IPS DF 19.7 (cell line): ENCODE measurements around the gene GNPTG.

Source experiments
- DNase-seq: peaks from one replicate; pipeline ENCODE4 v3.0.0-alpha.2; 2013; ENCODE audit warnings: low read depth, low spot score

The GNPTG gene

DNA sequence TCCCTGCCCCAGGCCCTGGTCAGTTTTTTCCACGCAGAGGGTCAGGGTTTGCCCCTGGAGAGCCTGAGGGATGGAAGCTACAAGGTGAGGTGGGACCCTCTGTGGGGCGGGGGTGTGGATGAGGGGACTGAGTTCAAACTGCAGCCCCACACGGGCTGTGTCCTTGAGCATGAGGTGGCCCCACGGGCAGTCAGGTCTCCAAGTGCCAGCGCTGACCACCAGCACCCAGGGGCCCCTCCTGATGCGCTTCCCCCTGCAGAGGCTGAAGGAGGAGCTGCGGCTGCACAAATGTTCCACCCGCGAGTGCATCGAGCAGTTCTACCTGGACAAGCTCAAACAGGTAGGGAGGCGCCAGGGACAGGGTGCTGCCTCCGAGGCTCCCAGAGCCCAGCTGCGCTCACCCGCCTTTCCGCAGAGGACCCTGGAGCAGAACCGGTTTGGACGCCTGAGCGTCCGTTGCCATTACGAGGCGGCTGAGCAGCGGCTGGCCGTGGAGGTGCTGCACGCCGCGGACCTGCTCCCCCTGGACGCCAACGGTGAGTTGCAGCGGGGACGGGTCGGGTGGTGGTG, 4.4 kb upstream of the GNPTG start:
- no peak for DNase-seq

DNA sequence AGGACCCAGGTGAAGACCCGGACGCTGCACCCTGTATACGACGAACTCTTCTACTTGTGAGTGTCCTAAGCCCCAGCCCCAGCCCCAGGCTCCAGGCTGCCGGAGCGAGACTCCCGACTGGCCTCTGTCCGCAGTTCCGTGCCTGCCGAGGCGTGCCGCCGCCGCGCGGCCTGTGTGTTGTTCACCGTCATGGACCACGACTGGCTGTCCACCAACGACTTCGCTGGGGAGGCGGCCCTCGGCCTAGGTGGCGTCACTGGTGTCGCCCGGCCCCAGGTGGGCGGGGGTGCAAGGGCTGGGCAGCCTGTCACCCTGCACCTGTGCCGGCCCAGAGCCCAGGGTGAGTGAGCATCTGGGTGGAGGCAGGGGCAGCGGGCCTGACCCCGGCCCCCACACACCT, 3.8 kb upstream of the GNPTG start:
- DNase-seq, result no peak

DNA sequence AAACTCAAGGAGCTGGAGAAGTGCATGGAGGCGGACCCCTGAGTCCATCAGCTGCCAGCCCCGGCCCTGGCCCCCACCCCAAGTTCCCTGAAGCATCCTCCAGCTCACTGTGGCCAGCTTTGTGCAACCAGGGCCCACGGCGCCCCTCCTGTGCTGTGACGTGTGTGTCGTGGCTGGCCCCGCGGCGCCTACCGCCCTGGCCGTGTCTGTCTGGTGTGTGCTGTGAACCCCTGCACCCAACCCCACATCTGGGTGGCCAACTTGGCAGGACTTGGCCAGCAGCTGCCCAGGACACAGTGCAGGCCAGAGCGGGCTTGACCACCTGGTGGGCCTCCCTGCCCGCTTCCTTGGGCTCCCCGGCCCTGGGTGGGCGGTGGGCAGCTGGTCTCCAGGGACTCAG, 3.3 kb upstream of the GNPTG start:
- DNase-seq, result no peak

DNA sequence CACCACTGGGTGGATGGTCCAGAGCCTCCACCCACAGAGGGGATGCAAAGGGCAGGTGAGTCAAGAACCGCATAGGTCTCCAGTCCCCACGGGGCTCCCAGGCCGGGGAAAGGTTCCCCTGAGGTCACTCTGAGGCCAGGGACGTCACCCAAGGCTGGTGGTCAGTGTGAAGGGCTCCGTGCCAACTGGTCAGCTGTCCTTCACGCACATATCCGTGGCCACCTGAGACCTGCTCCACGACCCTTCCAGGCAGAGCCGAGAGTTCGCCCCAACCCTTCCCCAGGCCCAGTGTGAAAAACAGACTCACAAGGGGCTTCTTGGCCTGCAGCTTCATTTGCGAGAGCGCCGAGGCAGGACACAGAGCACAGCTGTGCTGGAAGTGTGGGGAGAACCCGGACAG, 2.8 kb upstream of the GNPTG start:
- DNase-seq, result no peak

DNA sequence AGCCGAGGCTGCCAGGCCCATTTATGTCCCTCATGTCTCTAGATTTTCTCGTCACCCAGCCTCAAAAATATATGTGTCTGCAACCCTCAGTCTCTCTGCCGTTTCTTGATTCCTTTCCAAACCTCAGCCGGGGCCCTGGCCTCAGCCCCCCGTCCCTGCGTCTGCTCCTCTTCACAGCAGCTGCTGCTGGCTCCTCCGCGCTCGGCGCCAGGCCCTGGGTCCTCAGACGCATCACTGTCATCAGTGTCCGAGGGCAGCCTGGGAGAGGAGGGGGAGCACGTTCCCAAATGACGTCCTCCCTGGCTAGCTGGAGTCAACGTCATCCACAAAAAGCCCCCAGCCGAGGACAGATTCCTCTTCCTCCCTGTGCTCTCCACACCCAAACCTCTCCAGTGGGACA, 2.4 kb upstream of the GNPTG start:
- DNase-seq, result no peak

DNA sequence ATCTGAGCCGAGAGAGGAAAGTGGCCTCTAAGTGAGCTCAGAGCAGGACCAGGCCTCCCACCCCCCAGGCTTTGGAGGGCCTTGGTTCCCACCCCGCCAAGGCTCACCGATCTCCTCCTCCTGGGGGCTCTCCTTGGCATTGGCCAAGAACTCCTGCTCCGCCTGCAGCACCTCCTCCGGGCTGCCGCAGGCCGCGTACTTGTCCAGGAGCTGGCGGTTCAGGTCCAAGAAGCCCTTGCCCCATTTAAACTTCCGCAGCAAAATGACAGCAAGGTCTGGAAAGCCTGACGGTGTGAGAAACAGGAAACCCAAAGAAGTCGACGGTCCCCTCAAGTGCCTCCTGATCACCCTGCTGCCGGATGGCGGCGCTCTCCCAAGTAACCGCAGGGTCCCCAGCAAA, 1.8 kb upstream of the GNPTG start:
- no peak for DNase-seq

DNA sequence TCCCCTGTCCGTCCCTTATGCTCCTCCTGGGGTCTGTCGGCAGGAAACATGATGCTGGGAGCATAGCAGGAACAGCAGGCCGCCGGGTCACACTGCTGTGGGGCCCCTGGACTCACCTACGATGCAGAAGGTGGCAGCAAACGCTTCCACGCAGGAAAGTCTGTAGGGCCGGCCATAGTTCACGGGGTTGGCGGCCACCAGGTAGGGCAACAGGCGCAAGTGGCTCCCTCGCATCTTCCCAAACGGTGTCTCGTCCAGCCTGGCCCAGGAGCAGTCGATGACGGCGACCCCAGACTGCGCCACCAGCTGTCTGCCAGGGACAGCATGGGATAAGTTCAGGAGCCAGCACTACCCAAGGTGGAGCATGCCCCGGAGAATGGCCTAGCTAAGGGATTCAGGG, 1.0 kb upstream of the GNPTG start:
- no peak for DNase-seq

DNA sequence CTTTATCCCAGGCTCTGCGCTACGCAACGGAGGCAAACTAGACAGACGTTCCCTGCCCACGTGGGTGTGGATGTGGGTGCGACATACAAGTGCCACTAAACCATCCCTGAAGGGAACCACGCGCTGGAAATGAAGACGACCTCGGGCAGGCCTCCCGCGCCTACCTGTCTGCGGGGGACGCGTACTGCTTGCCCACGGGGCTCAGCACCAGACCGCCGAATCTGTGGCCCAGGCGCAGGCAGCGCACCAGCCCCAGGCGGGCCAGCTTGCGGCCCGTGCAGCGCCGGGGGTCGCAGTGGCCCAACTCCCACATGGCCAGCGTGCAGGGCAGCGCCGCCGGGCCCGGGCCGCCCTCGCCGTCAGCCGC, 533 bp upstream of the GNPTG start:
- DNase-seq, result no peak

DNA sequence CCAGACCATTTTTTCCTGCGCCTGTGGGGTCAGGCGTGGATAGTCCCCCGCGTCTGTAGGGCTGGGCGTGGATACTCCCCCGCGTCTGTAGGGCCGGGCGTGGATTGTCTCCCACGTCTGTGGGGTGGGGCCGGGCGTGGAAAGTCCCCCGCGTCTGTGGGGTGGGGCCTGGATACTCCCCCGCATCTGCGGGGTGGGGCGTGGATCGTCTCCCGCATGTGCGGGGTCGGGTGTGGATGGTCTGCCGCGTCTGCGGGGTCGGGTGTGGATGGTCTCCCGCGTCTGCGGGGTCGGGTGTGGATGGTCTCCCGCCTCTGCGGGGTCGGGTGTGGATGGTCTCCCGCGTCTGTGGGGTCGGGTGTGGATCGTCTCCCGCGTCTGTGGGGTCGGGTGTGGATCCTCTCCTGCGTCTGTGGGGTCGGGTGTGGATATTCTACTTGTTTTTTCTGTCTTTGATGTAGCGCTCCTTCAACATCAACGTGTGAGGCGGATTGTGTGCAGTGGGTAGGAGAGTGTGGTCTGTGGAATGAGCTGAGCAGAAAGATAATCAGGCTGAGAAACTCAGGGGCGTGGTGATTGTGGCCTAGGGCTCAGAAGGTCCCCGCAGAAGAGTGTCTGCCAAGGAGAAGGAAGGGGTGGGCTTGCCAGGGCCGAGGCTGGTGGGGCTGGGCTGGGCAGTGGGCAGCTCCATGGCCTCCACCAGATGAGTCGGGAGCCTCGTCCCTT, 3.2 kb downstream of the GNPTG start:
- DNase-seq, result no peak

DNA sequence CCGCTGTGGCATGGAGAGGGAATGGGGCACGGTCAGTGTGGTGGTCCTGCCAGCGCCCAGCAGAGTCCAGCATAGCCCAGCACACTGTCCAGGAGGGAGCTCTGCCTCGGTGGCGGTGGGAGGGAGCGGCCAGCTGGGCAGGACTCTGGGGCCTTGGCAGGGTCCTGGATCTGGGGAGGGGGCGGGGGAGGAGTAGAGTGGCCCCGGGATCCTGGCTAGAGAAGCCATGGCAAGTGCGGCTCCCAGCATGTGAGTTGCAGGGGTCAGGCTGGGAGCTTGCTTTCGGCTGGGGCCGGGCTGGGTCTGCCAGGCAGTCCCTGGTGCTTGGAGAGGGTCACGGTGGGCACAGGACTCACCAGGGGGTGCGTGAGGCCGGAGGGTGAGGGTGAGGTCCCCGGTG, 3.9 kb downstream of the GNPTG start:
- no peak for DNase-seq

DNA sequence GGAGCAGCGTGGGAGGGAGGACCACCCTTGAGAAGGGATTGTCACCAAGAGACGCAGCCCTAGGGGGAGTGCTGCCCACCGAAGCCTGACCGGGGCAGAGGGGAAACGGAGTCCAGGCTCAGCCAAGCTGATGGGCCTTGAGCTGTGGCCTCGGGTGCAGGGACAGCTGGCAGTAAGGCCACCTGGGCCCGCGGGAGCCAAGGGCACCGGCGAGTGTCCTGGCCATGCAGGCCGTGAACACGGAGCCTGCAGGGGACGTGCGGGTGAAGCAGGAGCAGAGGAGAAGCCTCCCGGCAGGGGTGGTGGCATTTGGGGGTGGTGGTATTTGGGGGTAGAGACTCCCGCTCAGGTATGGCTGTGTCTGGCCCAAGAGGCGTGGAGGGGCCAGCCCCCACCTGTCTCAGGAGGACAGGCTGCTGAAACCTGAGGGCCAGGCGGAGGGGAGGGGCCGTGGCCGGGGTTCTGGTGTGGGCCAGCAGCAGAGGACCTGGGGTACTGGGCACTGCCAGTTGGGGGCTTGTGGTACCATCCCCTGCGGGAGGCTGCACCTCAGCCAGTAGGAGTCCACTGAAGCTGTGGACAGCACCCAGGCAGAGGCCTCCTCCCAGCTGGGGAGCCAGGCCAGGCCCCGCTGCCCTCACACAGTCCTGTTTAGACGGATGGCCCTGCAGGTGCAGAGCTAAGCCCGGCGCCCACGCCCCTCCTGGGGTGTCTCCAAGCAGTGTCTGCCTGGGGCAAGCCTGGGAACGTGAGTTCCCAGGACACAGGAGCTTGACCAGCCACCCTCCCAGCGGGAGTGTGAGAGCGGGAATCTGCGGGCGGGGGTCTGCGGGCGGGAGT, 4.5 kb downstream of the GNPTG start:
- no peak for DNase-seq

DNA sequence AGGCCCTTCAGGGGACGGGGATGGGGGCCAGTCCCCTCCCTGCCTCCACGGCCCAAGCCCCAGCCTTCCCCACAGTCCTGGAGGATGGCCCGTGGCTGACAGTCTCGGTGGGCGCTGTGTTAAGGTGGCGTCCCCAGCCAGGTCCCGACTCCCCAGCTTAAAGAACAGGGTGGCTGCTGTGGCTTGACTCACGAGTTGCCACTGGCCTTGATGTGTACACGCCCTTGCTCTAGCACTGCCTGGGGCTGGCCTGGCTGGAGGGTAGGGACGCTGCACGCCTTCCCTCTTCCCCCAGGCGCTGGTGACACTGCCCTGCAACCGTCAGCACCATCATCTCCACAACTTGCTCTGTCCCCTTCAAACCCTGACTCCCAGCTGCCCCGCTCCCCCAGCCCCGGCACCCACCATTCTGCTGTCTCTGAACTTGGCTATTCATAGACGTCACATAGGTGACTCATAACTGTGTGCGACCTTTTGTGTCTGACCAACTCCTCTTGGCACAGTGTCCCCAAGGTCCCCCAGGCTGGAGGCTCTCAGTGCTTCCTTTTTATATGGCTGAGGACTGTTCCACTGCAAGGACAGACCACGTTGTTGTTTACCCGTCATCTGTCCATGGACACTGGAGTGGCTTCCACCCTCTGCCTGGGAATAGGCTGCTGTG, 6.3 kb downstream of the GNPTG start:
- DNase-seq, result no peak

DNA sequence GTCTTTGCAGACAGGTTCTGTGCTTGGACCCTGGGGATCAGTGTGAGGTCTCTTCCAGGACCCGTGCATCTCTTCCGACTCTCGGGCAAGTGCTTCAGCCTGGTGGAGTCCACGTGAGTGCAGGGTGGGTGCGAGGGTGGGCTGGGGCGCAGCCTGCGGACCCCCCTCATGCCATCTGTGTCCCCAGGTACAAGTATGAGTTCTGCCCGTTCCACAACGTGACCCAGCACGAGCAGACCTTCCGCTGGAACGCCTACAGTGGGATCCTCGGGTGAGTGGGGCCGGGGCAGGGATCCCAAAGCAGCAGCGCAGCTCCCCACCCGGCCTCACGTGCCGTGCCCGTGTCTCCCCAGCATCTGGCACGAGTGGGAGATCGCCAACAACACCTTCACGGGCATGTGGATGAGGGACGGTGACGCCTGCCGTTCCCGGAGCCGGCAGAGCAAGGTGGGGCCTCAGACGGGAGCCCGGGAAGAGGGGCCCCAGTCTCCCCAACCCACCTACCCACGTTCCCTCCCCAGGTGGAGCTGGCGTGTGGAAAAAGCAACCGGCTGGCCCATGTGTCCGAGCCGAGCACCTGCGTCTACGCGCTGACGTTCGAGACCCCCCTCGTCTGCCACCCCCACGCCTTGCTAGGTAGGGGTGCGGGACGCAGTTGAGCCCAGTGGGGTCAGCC, 10.1 kb downstream of the GNPTG start:
- no peak for DNase-seq

DNA sequence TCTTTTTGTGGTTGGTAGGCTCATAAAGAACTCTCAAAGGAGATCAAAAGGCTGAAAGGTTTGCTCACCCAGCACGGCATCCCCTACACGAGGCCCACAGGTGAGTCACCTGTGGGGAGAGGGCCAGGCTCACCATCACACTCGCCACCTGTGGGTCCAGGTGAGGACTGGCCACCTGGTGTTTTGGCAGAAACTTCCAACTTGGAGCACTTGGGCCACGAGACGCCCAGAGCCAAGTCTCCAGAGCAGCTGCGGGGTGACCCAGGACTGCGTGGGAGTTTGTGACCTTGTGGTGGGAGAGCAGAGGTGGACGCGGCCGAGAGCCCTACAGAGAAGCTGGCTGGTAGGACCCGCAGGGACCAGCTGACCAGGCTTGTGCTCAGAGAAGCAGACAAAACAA, 11.1 kb downstream of the GNPTG start:
- no peak for DNase-seq

DNA sequence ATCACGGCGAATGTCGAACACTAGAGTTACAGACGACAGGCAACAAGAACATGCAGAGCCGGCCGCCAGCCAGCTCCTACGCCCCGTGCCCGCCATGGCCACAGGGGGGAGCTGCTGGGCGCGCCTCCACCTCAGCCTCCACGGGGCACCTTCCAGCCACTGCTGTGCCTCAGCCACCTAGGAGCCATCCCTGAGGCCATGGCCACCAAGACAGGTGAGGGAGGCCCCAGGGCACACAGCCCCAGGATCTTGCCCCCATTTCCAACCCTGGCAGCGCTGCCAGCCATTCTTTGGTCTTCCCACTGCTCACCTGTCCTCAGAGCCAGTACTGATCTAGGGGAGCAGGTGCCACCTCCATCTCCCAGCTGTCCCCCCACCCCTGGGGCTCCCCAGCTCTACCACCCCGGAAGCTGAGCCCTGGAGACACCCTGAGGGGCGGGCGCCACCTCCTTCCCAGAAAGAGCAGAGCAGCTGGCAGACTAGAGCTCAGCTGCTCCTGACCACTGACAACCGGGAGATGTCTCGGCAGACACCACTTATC, 11.8 kb downstream of the GNPTG start:
- no peak for DNase-seq

DNA sequence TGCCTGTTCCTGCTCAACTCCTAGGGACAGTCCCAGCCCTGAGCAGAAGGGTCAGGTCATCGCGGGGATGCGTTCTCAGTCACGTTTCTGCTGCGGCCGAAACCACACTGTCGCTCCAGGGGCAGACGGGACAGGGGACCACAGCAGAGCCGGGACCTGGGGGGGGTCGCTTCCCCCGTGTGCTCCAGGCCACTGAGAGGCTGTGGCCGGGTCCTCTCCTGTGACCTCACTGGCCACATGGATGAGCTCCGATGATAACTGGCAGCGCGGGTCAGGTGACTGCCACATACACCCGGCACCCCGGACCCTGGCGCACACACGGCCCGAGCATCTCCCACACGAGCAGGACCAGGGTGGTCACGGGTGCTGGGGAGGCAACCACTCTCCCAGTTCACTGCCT, 12.8 kb downstream of the GNPTG start:
- DNase-seq, result no peak

DNA sequence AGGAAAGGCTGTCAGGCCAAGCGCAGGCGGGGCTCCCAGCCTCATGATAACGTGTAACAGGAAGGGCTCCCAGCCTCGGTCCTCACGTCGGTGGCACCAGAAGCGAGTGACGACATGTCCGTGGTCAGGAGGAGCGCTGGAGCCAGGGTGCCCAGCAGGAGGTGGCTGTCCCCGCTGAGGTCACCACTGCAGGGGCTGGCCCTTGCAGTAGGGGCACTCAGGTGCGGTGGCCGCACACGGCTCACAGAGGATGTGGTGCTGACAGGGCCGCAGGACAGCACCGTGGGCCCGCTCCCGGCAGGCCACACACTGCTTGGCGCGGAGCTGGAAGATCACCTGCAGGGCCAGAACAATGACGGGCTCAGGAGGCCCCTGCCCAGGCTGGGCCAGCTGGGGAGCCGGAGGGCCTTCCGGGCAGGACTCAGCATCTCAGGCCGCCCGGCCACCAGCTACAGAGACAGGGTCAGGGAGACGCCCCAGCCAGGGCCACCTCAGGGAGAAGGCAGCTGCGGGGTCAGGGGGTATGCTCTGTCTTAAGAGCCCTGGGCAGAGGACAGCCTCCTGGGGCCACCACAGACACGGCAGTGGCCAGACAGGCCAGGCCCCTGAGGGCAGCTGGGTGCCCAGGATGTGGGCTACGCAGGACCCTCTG, 14.5 kb downstream of the GNPTG start:
- no peak for DNase-seq

DNA sequence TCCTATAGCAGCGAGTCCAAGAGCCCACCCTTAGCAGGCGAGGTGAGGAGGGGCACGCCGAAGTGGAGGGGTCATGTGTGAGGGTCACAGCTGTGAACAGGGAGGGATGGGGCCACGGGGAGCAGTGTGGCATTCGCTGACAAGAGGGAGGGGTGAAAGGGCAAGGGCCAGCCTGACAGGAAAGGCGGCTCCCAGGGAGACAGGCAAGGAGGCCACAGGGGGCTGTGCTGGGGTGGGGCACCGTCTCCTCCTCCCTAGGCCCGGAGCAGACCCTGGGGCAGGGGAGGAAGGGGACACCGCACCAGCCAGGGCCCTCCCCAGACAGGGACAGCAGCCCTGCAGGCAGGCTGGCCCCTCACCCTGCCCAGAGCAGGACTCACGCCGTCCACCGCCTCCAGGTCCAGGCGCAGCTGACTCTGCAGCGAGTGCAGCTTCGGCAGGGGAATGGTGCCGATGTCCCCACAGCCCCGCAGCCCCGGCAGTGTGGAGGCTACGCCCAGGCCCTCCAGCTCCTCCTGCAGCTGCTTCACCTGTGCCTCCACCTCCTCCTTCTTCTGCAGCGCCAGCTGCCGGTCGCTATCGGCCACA, 15.1 kb downstream of the GNPTG start:
- DNase-seq, result no peak

DNA sequence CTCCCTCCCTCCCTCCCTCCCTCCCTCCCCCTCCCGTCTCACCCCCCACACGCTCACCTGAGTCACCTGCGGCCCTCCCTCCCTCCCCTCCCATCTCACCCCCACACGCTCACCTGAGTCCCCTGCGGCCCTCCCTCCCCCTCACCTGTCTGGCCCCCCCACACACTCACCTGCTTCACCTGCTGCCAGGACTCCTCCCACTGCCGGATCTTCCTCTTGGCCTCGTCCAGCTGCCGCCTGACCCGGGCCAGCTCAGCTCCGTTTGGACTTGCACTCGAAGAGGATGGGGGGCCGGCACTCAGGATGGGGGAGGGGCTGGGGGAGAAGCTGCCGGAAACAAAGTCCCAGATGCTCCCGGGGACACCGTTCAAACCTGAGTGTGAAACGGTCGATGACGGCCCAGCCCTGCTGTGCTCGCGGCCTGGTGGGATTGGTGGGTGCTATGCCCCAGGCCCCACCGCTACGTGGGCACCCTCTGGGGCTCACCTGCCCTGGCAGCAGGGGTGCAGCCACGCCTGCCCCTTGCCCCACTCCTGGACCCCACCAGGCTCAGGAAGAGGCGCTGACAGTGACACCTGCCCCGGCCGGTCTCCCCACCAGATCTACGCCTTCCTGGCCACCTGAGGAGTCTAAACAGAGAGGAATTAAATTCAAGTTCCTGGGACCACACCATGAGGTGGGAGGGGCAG, 15.9 kb downstream of the GNPTG start:
- DNase-seq, result no peak
